CD4-positive, alpha-beta T cell treated with Interleukin-17A for 4 hours (primary cell): ENCODE measurements around the gene ANKFN1.
"Not testable (repeated sequence)": the region's sequence is repeated elsewhere in the genome, so short reads cannot be mapped to it uniquely, and the experiment has no call there.

ENCODE experiments used
- DNase-seq: peaks from one replicate; pipeline ENCODE4 v3.0.0-alpha.2; 2020; ENCODE audit warnings: mixed read lengths

Gene ANKFN1

DNA sequence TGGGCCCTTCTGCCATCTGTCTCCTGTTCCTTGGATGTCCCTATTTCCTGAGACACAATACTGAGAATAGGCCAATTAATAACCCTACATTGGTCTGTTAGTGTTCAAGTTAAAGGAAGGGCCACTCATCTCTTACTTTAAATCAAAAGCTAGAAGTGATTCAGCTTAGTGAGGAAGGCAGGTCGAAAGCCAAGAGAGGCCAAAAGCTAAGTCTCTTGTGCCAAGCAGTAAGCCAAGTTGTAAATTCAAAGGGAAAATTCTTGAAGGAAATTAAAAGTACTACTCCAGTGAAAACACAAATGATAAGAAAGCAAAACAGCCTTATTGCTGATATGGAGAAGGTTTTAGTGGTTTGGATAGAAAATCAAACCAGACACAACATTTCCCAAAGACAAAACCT, 28.8 kb downstream of the ANKFN1 start:
- DNase-seq = no peak

- no peak for DNase-seq
Observed at GRCh38 chr17:56184650-56185049, 31.4 kb downstream of the ANKFN1 start.

DNA sequence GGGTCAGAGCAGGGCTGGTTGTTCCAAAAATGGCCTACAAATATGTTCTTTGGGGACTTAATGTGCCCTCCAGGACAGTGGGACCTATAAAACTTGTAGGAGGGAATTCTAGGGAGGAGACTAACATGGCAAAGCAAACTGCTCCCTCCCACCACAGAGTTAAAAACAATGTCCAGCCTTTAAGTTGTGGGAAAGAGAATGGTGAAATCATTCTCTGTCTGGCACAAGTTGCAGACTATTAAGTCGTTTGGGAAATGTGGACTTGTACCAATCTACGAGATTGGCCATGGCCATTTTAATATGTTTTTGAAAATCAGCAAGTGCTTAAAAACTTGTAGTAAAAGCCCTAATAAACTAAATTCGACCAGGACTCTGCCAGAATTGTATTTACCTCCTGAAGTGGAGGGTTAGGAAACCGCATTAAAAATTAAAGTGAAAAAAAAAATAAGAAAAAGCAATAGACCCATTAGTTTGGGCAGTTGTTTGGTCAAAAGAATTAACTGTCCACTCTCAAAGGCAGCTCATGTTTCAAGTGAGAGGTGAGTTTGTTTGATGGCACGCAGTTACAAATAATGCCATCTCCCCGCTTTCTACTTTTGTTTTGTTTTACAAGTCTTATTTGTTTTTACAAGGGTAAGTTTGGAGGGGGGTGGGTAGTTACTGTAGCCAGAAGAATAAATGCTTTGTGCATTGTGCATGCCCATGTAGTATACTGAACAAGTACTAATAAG, 32.4 kb downstream of the ANKFN1 start:
- no peak for DNase-seq

DNA sequence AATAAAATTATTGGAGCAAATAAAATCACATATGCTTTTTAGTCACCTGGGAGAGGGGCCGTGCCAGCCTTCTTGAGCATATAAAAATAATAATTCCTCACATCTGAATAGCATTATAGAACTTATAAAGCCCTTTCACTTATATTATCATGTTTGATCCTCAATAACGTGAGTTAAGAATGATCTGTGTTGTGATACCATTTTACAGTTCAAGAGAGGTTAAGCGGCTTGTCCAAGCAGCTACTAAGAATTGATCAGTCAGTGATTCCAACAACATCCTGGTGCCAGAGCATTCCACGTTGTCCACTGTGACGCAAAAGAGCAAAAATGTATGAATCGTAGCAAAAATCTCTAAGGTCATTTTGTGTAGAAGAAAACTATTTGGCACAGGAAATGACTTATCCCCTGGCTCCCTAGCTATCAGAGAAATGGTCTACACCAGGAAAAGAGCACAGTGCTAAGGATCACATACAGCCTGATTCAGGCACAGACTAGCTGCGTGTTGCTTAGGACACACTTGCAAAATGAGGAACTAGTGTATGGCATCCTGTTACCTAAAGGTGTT, 33.0 kb downstream of the ANKFN1 start:
- DNase-seq = no peak

DNA sequence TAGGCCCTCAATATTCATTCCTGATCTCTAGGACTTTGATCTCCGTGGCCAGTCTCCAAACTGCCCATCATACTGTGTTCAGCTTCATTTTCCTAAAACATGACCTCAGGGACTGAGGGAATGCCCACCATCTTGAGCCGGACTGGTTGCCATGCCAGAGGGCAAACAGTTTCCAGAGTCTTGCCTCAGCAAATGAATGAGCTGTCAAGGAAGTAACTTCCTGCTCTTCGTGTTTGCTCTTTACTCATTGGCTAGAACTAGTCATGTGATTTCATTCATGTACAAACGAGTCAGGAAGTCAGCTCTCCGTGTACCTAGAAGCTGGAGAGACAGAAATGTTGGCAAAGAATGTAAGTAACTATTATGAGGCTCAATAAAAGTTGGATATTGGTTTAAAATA, 50.2 kb downstream of the ANKFN1 start:
- no peak for DNase-seq

- no peak for DNase-seq
Observed at GRCh38 chr17:56206351-56206750, 53.1 kb downstream of the ANKFN1 start.

GRCh38 chr17:56213031-56213430, 59.8 kb downstream of the ANKFN1 start:
- no peak for DNase-seq

DNA sequence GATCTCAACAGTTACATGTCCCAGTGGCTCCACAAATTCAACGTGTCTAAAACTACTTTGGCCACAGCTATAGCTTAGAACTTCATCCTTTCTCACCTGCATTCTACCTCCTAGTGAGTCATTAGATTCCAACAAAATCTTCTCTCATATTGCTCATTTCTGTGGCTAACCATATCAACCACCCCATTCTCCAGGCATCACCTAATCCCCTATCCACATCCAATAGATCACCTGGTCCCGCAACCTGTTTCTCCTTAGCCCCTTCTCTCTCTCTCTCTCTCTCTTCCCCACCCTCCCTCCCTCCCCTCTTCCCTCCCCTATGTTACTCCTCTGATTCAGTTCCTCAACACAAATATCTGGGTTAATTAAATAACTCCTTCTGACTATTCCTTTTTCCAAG, 64.6 kb downstream of the ANKFN1 start:
- no peak for DNase-seq

GRCh38 chr17:56222255-56222654, 69.0 kb downstream of the ANKFN1 start:
- no peak for DNase-seq

- DNase-seq = no peak
Observed at GRCh38 chr17:56230660-56231059, 77.4 kb downstream of the ANKFN1 start.

DNA sequence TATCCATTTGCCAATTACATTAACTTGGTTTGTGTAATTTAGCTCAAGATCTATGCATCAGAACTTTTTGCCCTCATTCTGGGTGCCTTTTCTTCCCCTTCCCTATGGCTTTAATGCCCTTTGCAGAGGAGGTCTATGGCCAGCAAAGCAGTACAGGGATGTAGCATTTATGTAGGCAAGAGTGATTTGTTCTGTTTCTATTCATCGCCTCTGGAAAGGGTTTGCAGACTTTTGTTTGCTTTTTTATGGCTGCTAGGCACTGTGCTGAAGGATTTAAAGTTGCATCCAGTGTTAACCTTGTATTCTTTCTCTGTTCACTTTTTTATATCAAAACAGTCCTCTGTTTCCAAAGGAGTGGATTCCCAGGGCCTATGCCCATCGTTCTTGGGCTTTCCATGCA, 78.0 kb downstream of the ANKFN1 start:
- DNase-seq = no peak

GRCh38 chr17:56231693-56232092, 78.4 kb downstream of the ANKFN1 start:
- DNase-seq = no peak

DNA sequence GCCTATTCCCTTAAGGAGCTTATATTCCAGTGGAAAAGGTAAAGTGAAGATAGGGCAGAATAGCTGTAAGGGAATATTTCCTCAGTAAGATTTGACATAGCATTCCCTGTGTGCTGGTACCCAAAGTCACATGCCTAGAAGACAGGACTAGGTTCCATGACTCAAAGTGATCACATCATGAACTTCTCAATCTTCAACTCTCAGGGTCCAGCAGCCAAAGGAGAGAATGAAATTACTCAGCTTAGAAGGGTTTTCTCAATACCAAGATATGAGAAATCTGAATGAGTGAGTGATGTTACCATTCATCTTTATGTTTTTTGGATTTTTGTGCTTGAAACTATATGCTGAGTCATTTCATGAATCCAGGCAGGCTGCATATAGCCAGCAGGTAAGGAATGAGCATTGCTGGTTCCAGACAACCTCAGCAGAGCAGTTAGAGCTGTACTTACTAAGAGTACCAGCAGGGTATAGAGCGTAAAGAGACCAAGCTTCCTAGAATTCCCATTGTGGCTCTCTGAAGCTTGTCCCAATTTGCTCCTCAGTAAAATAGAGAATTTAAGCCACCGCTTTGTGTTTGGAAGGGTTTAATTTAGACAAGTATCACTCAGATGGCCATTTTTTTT, 91.1 kb downstream of the ANKFN1 start:
- DNase-seq = no peak

GRCh38 chr17:56247816-56248215, 94.5 kb downstream of the ANKFN1 start:
- DNase-seq = no peak

GRCh38 chr17:56257075-56257474, 103.8 kb downstream of the ANKFN1 start:
- no peak for DNase-seq

DNA sequence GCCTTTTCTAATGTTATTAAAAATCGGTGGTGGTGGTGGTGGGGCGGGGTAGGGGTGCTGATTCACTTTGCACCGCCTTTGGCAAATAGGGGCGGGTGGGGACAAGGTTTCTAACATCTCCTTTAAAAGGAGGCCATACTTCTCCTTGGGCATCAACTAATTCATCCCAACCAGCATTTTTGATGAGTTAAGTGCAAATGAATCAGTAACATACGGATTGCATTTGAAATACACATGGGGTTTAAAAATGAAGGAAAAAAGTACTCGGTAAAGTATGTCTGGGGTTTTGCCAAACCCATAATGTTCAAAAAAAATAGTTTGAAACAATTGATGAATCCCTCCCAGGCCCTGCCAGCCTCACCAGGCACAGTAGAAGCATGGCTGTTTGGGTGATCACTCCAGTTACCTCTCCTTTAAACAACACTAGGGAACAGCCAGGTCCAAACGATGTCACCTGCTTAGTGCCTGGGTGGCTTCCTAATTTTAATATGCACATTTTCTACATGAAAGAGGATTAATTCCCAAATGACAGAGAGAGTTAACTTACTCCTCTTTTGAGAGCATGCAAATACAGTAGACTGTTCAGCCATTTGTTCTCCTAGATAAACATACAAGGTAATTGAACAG, 107.2 kb downstream of the ANKFN1 start:
- no peak for DNase-seq

GRCh38 chr17:56262803-56263202, 109.5 kb downstream of the ANKFN1 start:
- DNase-seq = no peak

- DNase-seq = no peak
Observed at GRCh38 chr17:56269556-56270389, 116.5 kb downstream of the ANKFN1 start.

DNA sequence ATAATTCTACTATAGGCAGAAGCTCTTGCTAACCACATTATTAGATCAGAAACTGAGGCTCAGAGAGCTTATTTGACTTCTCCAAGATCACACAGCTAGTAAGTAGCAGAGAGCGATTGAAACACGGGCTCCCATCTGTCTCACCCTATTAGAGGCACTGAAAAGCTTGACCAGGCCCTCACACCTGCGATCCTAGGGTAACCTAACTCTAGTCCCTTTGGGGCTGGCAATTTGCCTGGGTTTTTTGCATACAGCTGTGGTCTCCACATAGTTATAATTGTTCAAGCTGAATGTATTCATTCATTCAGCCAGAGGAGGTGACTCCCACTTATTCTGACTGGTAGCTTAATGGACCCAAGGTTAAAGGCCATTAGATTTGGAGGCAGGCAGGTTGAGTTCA, 121.2 kb downstream of the ANKFN1 start:
- DNase-seq = no peak

GRCh38 chr17:56284482-56284881, 131.2 kb downstream of the ANKFN1 start:
- DNase-seq = no peak

GRCh38 chr17:56288786-56289185, 135.5 kb downstream of the ANKFN1 start:
- DNase-seq = not testable (repeated sequence)

GRCh38 chr17:56289321-56289720, 136.0 kb downstream of the ANKFN1 start:
- no peak for DNase-seq
